ENCODE measurements around the gene CORO7. TPM values are rescaled to one million over a fixed set of nuclear protein-coding genes. Genes with fewer than 3 reads are reported as not detected.
"Not testable (repeated sequence)": the region's sequence is repeated elsewhere in the genome, so short reads cannot be mapped to it uniquely, and the experiment has no call there.

Gene CORO7
- polyA plus RNA-seq, 3 donors: 44.7 to 181 (median 68.4) TPM

- H3K27me3 Mint-ChIP-seq (ENCODE audit: low read depth in 3 of 3); H3K27me3 ChIP-seq (ENCODE audit: control insufficient read depth in 2 of 2, insufficient read depth in 2 of 2, low read length in 2 of 2); H3K9me3 Mint-ChIP-seq; H3K9me3 ChIP-seq (replicated peaks in 1 of 2; ENCODE audit: control insufficient read depth in 1 of 2, insufficient read depth in 1 of 2, low read length in 2 of 2); intact Hi-C loops (cut with micrococcal nuclease); DNase-seq; H2AFZ ChIP-seq (ENCODE audit: insufficient read depth, low read depth, low read length, poor library complexity, severe bottlenecking); H3K4me2 ChIP-seq (replicated peaks; ENCODE audit: extremely low read depth, low read length, poor library complexity, severe bottlenecking); H3K4me3 ChIP-seq (replicated peaks in 1 of 3; ENCODE audit: low read depth in 2 of 3, low read length in 3 of 3): not testable (repeated sequence)
- Mint-ChIP-seq H3K4me1 (peaks cover 42% of the 10 kb centered on the region), H3K36me3 (peaks cover 27 to 42% of the 10 kb centered on the region in 2 donors), H3K4me3 (peak overlapping the region in 1 of 2 donors; percentile 27), H3K27ac (peak overlapping the region in 5 of 7 donors; percentile 12 to 95 (median 86))
- 64% methylated on average over 4 of the region's 10 CpGs for WGBS (ENCODE audit: insufficient coverage)
- Histone ChIP-seq H4K20me1 (ENCODE audit: insufficient read depth, low read length) (peaks cover 66% of the 10 kb centered on the region), H3K79me2 (ENCODE audit: insufficient read depth, low read length) (peaks cover 54% of the 10 kb centered on the region), H3K4me1 (ENCODE audit: control insufficient read depth in 1 of 2, insufficient read depth in 2 of 2, low read length in 2 of 2) (peaks cover 41 to 48% of the 10 kb centered on the region in 2 donors), H3K27ac (ENCODE audit: low read depth in 1 of 2, low read length in 2 of 2) (peak overlapping the region; percentile 55 to 77), H3K36me3 (replicated peaks in 1 of 2; ENCODE audit: control insufficient read depth in 1 of 2, insufficient read depth in 2 of 2, low read length in 2 of 2) (peaks cover 36% of the 10 kb centered on the region in 2 donors), H3K9ac (ENCODE audit: insufficient read depth, low read length, poor library complexity, severe bottlenecking) (peak overlapping the region; percentile 15)
Observed at GRCh38 chr16:4344300-4344982, 72.0 kb downstream of the CORO7 start.

DNA sequence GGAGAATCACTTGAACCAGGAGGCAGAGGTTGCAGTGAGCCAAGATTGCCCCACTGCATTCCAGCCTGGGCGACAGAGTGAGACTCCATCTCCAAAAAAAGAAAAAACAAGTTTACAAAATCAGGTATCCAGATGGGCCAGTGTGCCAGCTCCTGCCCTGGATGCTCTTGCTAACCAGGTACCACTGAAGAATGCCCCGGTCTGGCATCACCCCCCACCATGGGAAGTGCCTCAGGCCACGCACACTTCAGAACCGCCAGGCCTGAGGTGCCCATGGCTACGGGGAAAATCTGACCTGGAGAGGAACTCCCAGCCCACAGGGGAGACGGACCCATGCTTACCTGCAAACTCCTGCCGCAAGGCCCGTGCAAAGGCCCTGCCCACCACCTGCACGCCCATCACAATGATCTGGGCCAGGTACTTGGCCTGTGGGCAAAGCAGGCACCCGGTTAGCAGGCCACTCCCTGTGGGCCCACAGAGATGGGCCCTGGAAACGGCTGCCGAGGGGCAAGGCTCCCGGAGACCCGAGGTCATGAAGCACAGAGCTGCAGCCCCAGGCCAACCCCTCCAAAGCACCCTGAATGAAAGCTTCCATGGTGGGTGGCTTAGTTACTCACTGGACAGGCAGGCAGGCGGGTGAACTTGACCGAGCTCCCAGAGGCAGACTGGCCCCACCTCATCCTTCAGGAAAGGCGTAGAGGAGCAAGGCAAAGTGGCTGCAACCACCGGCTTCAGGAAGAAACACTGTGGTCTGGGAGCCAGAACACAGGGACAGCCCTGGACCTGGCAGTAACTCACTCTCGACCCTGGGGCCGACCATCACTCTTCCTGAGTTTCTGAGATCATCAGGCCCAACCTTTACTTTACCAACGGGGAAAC lies 73.3 kb downstream of the CORO7 start:
- Histone ChIP-seq H4K20me1 (ENCODE audit: insufficient read depth, low read length) (peaks cover 62% of the 10 kb centered on the region), H2AFZ (ENCODE audit: insufficient read depth, low read depth, low read length, poor library complexity, severe bottlenecking) (no peak overlapping the region), H3K79me2 (ENCODE audit: insufficient read depth, low read length) (peaks cover 41% of the 10 kb centered on the region), H3K27ac (ENCODE audit: low read depth in 1 of 2, low read length in 2 of 2) (no peak overlapping the region), H3K36me3 (replicated peaks in 1 of 2; ENCODE audit: control insufficient read depth in 1 of 2, insufficient read depth in 2 of 2, low read length in 2 of 2) (peaks cover 44 to 48% of the 10 kb centered on the region in 2 donors), H3K4me1 (ENCODE audit: control insufficient read depth in 1 of 2, insufficient read depth in 2 of 2, low read length in 2 of 2) (peaks cover 34 to 39% of the 10 kb centered on the region in 2 donors), H3K4me2 (replicated peaks; ENCODE audit: extremely low read depth, low read length, poor library complexity, severe bottlenecking) (no peak overlapping the region), H3K4me3 (replicated peaks in 1 of 3; ENCODE audit: low read depth in 2 of 3, low read length in 3 of 3) (no peak overlapping the region), H3K27me3 (ENCODE audit: control insufficient read depth in 2 of 2, insufficient read depth in 2 of 2, low read length in 2 of 2) (no peaks in the 10 kb centered on the region), H3K9ac (ENCODE audit: insufficient read depth, low read length, poor library complexity, severe bottlenecking) (no peak overlapping the region), H3K9me3 (replicated peaks in 1 of 2; ENCODE audit: control insufficient read depth in 1 of 2, insufficient read depth in 1 of 2, low read length in 2 of 2) (no peaks in the 10 kb centered on the region)
- WGBS (ENCODE audit: insufficient coverage): 97% methylated on average over 20 of the region's 21 CpGs
- intact Hi-C loops (cut with micrococcal nuclease): no loop called here
- Mint-ChIP-seq H3K27ac (peak overlapping the region in 1 of 7 donors; percentile 9), H3K27me3 (ENCODE audit: low read depth in 3 of 3) (peaks cover 0 to 2% (median 2%) of the 10 kb centered on the region in 3 donors), H3K9me3 (peaks cover 0 to 5% (median 0%) of the 10 kb centered on the region in 7 donors), H3K4me1 (peaks cover 34% of the 10 kb centered on the region), H3K4me3 (no peak overlapping the region), H3K36me3 (peaks cover 29 to 43% of the 10 kb centered on the region in 2 donors)
- no peak for DNase-seq
- no peak for TF ChIP-seq CTCF (IDR thresholded peaks at IDR 0.05)

Data from CD14-positive monocyte (primary cell).